ENCODE results near the gene MRPS7. TPM values are rescaled to one million over a fixed set of nuclear protein-coding genes. Genes with fewer than 3 reads are reported as not detected.
A peak's percentile ranks its signal among the peaks of the same experiment; 100 is the strongest.

The MRPS7 gene
- total and polyA plus RNA-seq, 9 of the 15 experiments (the other 6 are each of a cell fraction or from before 2014, with no cell fraction given), result 107 to 244 (median 132) TPM

DNA sequence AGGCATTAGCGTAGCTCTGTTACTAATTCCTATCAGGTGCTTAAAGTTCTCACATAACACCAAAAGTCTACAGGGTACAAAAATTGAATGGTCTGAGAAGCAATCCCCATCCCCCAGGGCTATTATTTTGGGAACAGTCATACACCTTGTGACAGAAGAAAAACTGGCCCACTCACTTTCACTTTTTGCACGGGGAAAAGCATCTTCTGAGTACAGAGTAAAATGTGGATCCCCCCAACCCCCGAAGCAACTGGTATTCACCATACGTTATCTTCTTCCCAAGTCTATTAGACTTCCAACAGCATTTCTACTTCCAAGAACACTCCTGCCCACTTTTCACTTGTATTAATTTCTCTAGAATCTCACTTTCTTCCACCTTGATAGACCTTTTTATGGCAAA is 12.1 kb upstream of the MRPS7 start:
- peaks cover 31% of the 10 kb centered on the region; the same call in 2 of the 3 replicates for H3K36me3 ChIP-seq (ENCODE audit: control insufficient read depth, insufficient read depth, low read length)
- H3K27ac ChIP-seq (ENCODE audit: extremely low read depth, low read depth, low read length), result no peak overlapping the region
- WGBS (ENCODE audit: insufficient coverage, low coverage, missing lambda C conversion rate), result 68% methylated on average over 4 of the region's 4 CpGs
- DNase-seq (ENCODE audit: extremely low read depth in 1 of 4, low spot score in 3 of 4) (no peak), FAIRE-seq (no peak), ATAC-seq (no peak)
- no peaks in the 10 kb centered on the region for H3K9me3 ChIP-seq (replicated peaks; ENCODE audit: control insufficient read depth, insufficient read depth, low read depth, low read length)
- H4K20me1 ChIP-seq (replicated peaks; ENCODE audit: control insufficient read depth, insufficient read depth, low read length), result peaks cover 9% of the 10 kb centered on the region; the same call in 1 of the 2 replicates
- H3K9ac ChIP-seq (ENCODE audit: insufficient read depth in 1 of 2, low read depth in 2 of 2, low read length in 2 of 2), result no peak overlapping the region
- H3K4me3 ChIP-seq, result no peak overlapping the region
- POLR2A ChIA-PET, result interaction anchor here (0.7 to 6.5 kb wide), 6 partner anchors 10 to 152 kb away, joined by 3 to 85 read pairs (median 4); partner anchors contain the start of genes GGA3, MRPS7 and SLC25A19
- no peak overlapping the region for H2AFZ ChIP-seq (ENCODE audit: low read depth, low read length)
- H3K9me1 ChIP-seq (ENCODE audit: control insufficient read depth, insufficient read depth, low read length), result peaks cover 2% of the 10 kb centered on the region
- TF ChIP-seq GATAD2B (IDR thresholded peaks at IDR 0.05; ENCODE audit: borderline replicate concordance), result no peak
- TF ChIP-seq MTA3 (IDR thresholded peaks at IDR 0.05; ENCODE audit: borderline replicate concordance), result no peak
- no peaks in the 10 kb centered on the region for H3K27me3 ChIP-seq (ENCODE audit: control insufficient read depth in 2 of 2, insufficient read depth in 2 of 2, low read length in 2 of 2)
- H3K4me2 ChIP-seq (ENCODE audit: insufficient read depth, low read length), result no peak overlapping the region
- BruUV-seq (replicated peaks), result no TSS peak
- CTCF ChIA-PET (ENCODE audit: low intra/inter-chr PET ratio), result no interaction called here
- H3K4me1 ChIP-seq (replicated peaks in 1 of 2; ENCODE audit: control insufficient read depth in 2 of 2, insufficient read depth in 2 of 2, low read length in 2 of 2), result peaks cover 8 to 22% of the 10 kb centered on the region in 2 experiments; a peak in 4 of 5 replicates
- peaks cover 47% of the 10 kb centered on the region for H3K79me2 ChIP-seq (ENCODE audit: control insufficient read depth, insufficient read depth, low read length)
- in situ Hi-C loops (cut with MboI) (no loop called here), intact Hi-C loops (cut with micrococcal nuclease) (no loop called here)

DNA sequence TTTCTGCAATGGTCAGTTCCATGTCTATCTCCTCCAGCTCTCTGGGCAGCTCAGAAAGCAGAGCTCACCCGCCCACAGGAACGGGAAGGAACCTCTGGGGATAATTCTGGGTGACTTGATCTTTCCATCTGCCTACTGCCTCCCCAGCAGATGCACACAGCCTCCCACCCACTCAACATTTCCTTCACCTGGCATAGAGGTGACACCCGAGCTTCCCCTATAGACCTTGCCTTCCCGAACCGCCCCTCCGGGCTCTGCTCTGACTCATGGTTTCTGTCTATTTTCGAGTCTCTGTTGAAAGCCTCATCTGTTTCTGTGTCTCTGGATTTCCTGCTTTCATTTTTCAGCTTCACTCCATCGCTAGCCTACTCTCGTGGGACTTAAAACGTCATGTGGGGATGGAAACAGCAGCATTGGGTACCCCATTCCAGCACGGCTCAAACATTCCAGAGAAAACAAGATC is 11.6 kb upstream of the MRPS7 start:
- Histone ChIP-seq H3K27me3 (ENCODE audit: control insufficient read depth in 2 of 2, insufficient read depth in 2 of 2, low read length in 2 of 2) (no peaks in the 10 kb centered on the region), H3K9me3 (replicated peaks; ENCODE audit: control insufficient read depth, insufficient read depth, low read depth, low read length) (no peaks in the 10 kb centered on the region), H2AFZ (ENCODE audit: low read depth, low read length) (no peak overlapping the region), H3K9me1 (ENCODE audit: control insufficient read depth, insufficient read depth, low read length) (peaks cover 2% of the 10 kb centered on the region), H3K36me3 (ENCODE audit: control insufficient read depth, insufficient read depth, low read length) (peaks cover 26% of the 10 kb centered on the region; the same call in 2 of the 3 replicates), H3K9ac (ENCODE audit: insufficient read depth in 1 of 2, low read depth in 2 of 2, low read length in 2 of 2) (0 out of 4 replicates have a peak overlapping the region, but pooled peaks of 1 of the 2 experiments have one; percentile 27), H3K79me2 (ENCODE audit: control insufficient read depth, insufficient read depth, low read length) (peaks cover 47% of the 10 kb centered on the region), H3K4me3 (no peak overlapping the region), H3K27ac (ENCODE audit: extremely low read depth, low read depth, low read length) (no peak overlapping the region), H3K4me1 (replicated peaks in 1 of 2; ENCODE audit: control insufficient read depth in 2 of 2, insufficient read depth in 2 of 2, low read length in 2 of 2) (peaks cover 5 to 22% of the 10 kb centered on the region in 2 experiments; a peak in 4 of 5 replicates), H4K20me1 (replicated peaks; ENCODE audit: control insufficient read depth, insufficient read depth, low read length) (peaks cover 4% of the 10 kb centered on the region; the same call in 1 of the 2 replicates), H3K4me2 (ENCODE audit: insufficient read depth, low read length) (no peak overlapping the region)
- BruUV-seq (replicated peaks), result no TSS peak
- TF ChIP-seq FOXK2 (conservative IDR thresholded peaks at IDR 0.05 in 1 of 2, IDR thresholded peaks at IDR 0.05 in 1 of 2; ENCODE audit: low read depth in 2 of 2) (no peak), EGR1 (conservative IDR thresholded peaks at IDR 0.05) (peak; percentile 35; the same call in 1 of the 2 replicates)
- FAIRE-seq (no peak), ATAC-seq (peak; percentile 45; the same call in 2 of the 3 replicates), DNase-seq (ENCODE audit: extremely low read depth in 1 of 4, low spot score in 3 of 4) (peak in 1 of 4 experiments; percentile 23)
- ChIA-PET POLR2A (interaction anchor here (0.7 to 6.5 kb wide), 5 partner anchors 8 to 126 kb away, joined by 3 to 85 read pairs (median 3); partner anchors contain the start of genes GGA3 and MRPS7), CTCF (ENCODE audit: low intra/inter-chr PET ratio) (no interaction called here)
- 60% methylated on average over 11 of the region's 11 CpGs for WGBS (ENCODE audit: insufficient coverage, low coverage, missing lambda C conversion rate)
- in situ Hi-C loops (cut with MboI) (no loop called here), intact Hi-C loops (cut with micrococcal nuclease) (no loop called here)

All from K562 (cell line).